HEK293 (cell line): Measurements from ENCODE around the gene C14orf132.

Experiments
- CTCF ChIP-seq: fragments of 450-650 bp; formaldehyde crosslinking; IDR thresholded peaks from 2 replicates; pipeline ENCODE4 v1.5.1; 2016; ENCODE audit warnings: missing biosample characterization, missing genetic modification characterization
- MYNN ChIP-seq: fragments of 450-650 bp; formaldehyde crosslinking; IDR thresholded peaks from 2 replicates; pipeline ENCODE4 v1.5.1; 2016; ENCODE audit warnings: missing biosample characterization, missing genetic modification characterization, borderline replicate concordance
- TRIM28 ChIP-seq: IDR thresholded peaks from 2 replicates; pipeline ENCODE4 v1.6.1; 2011; ENCODE audit warnings: low read length, control low read depth, borderline replicate concordance
- ZNF549 ChIP-seq: fragments of 450-650 bp; IDR thresholded peaks from 2 replicates; pipeline ENCODE4 v1.5.1; 2018; ENCODE audit warnings: missing biosample characterization, missing genetic modification characterization, mild to moderate bottlenecking, inconsistent platforms, moderate library complexity

- TF ChIP-seq CTCF (tag by site-specific recombination): no peak
- no peak for TF ChIP-seq TRIM28
- TF ChIP-seq ZNF549 (tag by site-specific recombination): no peak
- TF ChIP-seq MYNN (tag by site-specific recombination): no peak
These were observed 41.4 kb downstream of the C14orf132 start for GRCh38 chr14:96080571-96080970.
